GM12891 (cell line): ENCODE measurements around the gene CENPB.
A peak's percentile ranks its signal among the peaks of the same experiment; 100 is the strongest.

Experiments used
- DNase-seq: peaks from one replicate; pipeline ENCODE4 v3.0.0; 2011; ENCODE audit warnings: low spot score; ENCODE audit not compliant: insufficient read length
- FAIRE-seq: peaks from 2 replicates; lab custom pipeline; 2011; peaks lifted over from hg19 to GRCh38; lab: Jason Lieb, UNC
- PAX5 ChIP-seq: IDR thresholded peaks from 2 replicates; pipeline ENCODE4 v1.6.1; 2011; ENCODE audit warnings: low read length, moderate library complexity, mild to moderate bottlenecking; ENCODE audit not compliant: insufficient read depth, severe bottlenecking
- POLR2A ChIP-seq: IDR thresholded peaks from 2 replicates; pipeline ENCODE4 v1.6.1; 2011; ENCODE audit warnings: low read depth, low read length, control low read depth
- POLR2AphosphoS5 ChIP-seq: IDR thresholded peaks from 2 replicates; pipeline ENCODE4 v1.6.1; 2011; ENCODE audit warnings: low read depth, low read length, control low read depth
- POU2F2 ChIP-seq: IDR thresholded peaks from 2 replicates; pipeline ENCODE4 v1.6.1; 2011; ENCODE audit warnings: low read depth, mild to moderate bottlenecking, control low read depth, low read length, moderate library complexity
- SPI1 ChIP-seq: IDR thresholded peaks from 2 replicates; pipeline ENCODE4 v1.6.1; 2011; ENCODE audit warnings: low read depth, low read length, control low read depth
- TAF1 ChIP-seq: IDR thresholded peaks from 2 replicates; pipeline ENCODE4 v1.6.1; 2011; ENCODE audit warnings: low read depth, low read length, control low read depth

Gene CENPB

DNA sequence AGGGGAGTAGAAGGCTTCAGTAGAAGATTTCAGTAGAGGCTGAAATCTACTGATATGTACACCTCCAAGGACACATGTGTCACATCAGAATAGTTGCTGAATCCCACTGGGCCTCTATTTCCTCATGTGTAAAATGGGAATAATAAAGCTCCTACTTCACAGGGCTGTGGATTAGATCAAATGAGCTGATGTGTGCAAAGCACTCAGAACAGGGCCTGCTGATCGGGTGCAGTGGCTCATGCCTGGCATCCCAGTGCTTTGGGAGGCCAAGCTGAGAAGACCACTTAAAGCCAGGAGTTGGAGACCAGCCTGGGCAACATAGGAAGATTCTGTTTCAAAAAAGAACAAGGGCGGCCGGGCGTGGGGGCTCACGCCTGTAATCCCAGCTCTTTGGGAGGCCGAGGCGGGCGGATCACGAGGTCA lies 25.7 kb upstream of the CENPB start:
- no peak for TF ChIP-seq POU2F2
- no peak for TF ChIP-seq POLR2A
- TF ChIP-seq POLR2AphosphoS5: no peak
- TF ChIP-seq SPI1: no peak
- TF ChIP-seq TAF1: no peak
- no peak for TF ChIP-seq PAX5
- DNase-seq (no peak), FAIRE-seq (no peak)

DNA sequence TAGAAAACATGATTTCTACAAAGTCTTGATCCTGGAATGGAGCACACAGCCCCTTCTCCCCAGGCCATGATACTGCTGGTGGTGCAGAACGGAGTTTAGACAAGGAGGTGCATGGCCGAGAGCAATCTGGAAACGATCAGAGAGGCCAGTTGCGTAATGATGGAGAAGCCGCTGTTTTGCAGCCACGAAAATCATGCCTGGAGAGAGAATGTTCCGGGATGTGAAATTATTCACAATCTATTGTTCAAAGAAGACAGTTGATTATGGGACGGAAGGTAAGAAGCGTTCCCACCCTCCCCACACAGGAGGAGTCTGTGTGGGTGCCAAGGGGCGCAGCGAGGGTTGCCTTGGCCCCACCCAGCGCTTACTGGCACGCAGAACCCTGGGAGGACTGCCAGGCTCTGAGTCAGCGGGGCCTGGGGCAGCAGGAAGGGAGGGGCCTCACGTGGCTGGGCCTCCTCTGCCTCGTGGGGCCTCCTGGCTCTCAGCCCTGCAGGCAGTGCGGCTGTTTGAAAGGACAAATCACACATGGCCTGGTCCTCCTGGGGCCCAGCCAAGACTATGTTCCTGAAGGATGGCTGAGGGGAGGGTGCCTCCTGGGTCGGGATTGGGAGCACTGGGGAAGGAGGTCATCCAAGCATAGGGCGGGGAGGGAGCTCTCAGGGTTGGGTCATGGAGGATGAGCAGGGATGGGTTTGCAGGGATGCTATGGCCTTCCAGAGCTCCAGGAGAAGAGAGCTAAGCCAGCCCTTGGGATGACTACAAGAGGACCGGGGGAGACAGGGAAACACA lies 25.1 kb upstream of the CENPB start:
- TF ChIP-seq TAF1 (no peak), POU2F2 (no peak), POLR2AphosphoS5 (no peak), PAX5 (no peak), POLR2A (no peak), SPI1 (no peak)
- FAIRE-seq (no peak), DNase-seq (no peak)

DNA sequence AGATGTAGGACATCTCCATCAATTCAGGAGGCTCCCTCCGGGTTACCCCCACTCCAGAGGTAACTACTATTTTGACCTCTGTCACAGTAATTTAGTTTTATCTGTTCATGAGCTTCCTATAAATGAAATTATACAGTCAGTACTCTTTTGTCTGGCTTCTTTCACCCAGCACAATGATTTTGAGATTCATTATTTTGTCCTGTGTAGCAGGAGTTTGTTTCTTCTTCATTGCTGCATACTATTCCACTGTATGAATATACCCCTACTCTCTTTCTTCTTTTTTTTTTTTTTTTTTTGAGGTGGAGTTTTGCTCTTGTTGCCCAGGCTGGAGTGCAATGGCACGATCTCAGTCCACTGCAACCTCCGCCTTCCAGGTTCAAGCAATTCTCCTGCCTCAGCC lies 22.0 kb upstream of the CENPB start:
- FAIRE-seq (no peak), DNase-seq (no peak)
- TF ChIP-seq PAX5 (no peak), POLR2AphosphoS5 (no peak), SPI1 (no peak), POU2F2 (no peak), POLR2A (no peak), TAF1 (no peak)

DNA sequence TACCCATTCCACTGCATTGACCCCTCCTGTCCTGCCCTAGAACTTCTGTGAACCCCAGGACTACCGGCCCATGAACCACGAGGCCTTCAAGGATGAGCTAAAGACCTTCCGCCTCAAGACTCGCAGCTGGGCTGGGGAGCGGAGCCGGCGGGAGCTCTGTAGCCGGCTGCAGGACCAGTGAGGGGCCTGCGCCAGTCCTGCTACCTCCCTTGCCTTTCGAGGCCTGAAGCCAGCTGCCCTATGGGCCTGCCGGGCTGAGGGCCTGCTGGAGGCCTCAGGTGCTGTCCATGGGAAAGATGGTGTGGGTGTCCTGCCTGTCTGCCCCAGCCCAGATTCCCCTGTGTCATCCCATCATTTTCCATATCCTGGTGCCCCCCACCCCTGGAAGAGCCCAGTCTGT lies 18.2 kb upstream of the CENPB start:
- DNase-seq (no peak), FAIRE-seq (no peak)
- TF ChIP-seq SPI1: no peak
- no peak for TF ChIP-seq TAF1
- TF ChIP-seq POLR2A: no peak
- TF ChIP-seq PAX5: no peak
- TF ChIP-seq POLR2AphosphoS5: no peak
- no peak for TF ChIP-seq POU2F2

DNA sequence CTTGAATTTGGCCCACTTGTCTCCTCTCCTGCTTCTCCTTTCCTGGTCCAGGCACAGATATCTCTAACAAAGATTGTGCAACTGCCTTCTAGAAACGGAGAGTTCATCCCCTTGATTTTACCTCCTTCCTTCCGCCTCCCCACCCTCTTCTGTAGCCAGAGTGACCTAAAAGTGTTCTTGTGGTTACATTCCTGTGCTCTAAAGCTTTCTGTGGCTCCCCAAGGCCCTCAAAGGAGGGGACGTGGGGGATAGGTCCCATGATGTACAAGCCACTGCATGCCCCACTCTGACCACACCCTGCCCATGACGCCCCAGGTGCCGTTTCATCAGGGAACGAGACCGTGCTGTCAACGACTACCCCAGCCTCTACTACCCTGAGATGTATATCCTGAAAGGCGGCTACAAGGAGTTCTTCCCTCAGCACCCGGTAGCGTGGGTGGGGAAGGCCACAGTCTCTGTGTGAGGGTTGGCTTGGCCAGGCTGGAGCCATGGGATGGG lies 17.8 kb upstream of the CENPB start:
- DNase-seq: no peak

DNA sequence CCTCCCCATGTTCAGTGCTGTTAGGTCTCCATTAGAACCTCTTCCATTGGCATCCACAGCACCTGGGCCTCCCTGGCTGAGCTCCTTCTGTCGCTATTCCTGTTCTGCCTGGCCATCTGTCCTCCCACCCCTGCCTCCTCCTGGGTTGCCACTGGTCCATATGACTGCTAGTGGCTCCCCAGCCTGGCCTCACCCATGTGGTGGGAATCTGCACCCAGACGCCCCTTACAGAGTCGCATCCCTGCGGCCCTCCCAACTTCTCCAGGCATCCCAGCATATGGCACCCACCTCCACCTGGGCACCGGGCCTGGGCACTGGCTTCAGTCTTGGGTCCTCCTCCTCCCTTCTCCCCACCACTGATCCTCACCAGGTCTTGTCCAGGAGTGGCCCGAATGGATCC lies 17.3 kb upstream of the CENPB start:
- no peak for DNase-seq
- no peak for TF ChIP-seq PAX5
- TF ChIP-seq POLR2AphosphoS5: no peak
- TF ChIP-seq SPI1: no peak
- TF ChIP-seq POLR2A: no peak
- TF ChIP-seq TAF1: no peak
- no peak for FAIRE-seq

More for the DNA sequence above, 17.8 kb upstream of the CENPB start:
- TF ChIP-seq POU2F2 (no peak), SPI1 (no peak), POLR2A (no peak), TAF1 (no peak), POLR2AphosphoS5 (no peak), PAX5 (no peak)
- no peak for FAIRE-seq

DNA sequence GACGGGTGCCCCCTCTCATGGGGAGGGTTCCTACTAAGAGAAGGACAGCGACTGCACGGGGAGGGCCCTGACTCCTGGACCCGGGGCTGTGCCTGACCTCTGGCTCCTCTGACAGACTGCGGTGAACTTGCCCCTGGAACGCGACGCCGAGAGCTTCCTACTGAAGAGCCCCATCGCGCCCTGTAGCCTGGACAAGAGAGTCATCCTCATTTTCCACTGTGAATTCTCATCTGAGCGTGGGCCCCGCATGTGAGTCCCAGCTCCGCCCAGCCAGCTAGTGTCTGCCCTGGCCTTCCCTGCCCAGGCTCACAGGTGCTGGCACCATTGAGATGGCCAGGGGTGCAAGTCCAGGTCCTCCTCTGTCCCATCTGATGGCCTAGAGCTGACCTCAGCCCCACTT lies 16.7 kb upstream of the CENPB start:
- FAIRE-seq (no peak), DNase-seq (no peak)
- no peak for TF ChIP-seq POLR2AphosphoS5
- TF ChIP-seq SPI1: no peak
- TF ChIP-seq POLR2A: no peak
- TF ChIP-seq TAF1: no peak
- TF ChIP-seq PAX5: no peak
- TF ChIP-seq POU2F2: no peak

DNA sequence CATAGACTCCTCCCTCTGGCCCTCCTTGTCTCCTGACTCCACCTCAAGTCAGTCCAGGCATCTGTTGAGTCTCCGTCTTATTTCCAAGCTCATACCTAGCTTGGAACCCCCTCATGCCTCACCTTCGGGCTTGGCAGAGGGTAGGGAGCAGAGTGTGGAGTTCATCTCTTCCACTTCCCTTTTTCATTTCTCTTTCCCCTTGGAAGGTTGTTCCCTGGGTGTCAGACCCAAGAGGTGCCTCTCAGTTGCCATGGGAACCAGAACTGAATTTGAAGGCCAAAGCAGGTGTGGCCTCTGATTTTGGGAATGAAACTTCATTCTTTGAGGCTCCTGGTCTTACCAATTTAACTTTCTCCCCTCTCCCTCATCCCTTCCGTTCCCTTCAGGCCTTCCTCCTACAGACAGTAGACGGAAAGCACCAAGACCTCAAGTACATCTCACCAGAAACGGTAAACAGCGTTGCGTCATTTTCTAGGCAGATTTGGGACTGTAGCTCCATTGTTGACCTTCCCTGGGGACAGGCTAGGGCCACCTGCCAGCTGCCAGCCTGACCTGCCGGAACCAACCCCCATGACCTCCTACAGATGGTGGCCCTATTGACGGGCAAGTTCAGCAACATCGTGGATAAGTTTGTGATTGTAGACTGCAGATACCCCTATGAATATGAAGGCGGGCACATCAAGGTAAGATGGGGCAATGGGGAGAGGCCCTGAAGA lies 16.1 kb upstream of the CENPB start:
- FAIRE-seq (peak; percentile 16), DNase-seq (no peak)
- no peak for TF ChIP-seq PAX5
- no peak for TF ChIP-seq POU2F2
- TF ChIP-seq SPI1: peak; percentile 47

DNA sequence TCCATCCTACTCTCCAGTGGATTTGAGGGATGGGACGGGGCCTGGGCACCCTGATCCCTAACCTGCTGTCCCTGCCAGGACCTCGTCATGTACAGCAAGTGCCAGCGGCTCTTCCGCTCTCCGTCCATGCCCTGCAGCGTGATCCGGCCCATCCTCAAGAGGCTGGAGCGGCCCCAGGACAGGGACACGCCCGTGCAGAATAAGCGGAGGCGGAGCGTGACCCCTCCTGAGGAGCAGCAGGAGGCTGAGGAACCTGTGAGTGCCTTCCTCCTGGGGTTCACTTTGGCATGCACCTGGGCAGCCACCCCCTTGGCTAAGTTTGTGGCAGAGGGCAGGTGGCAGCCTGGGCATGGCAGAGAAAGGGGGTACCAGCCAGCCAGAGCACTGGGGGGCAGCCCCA lies 15.3 kb upstream of the CENPB start:
- DNase-seq: no peak
- FAIRE-seq: no peak
- TF ChIP-seq SPI1: no peak
- no peak for TF ChIP-seq PAX5
- no peak for TF ChIP-seq POLR2AphosphoS5
- TF ChIP-seq TAF1: no peak
- no peak for TF ChIP-seq POLR2A
- no peak for TF ChIP-seq POU2F2
